HG02884 (cell line): ENCODE results near the gene EXD3.

Experiments used
- ATAC-seq: cut with Tn5 transposase; IDR thresholded peaks from one replicate; pipeline ENCODE4 v1.9.1; 2021; ENCODE audit warnings: mild to moderate bottlenecking, moderate library complexity; ENCODE audit not compliant: unreplicated experiment

EXD3 gene

DNA sequence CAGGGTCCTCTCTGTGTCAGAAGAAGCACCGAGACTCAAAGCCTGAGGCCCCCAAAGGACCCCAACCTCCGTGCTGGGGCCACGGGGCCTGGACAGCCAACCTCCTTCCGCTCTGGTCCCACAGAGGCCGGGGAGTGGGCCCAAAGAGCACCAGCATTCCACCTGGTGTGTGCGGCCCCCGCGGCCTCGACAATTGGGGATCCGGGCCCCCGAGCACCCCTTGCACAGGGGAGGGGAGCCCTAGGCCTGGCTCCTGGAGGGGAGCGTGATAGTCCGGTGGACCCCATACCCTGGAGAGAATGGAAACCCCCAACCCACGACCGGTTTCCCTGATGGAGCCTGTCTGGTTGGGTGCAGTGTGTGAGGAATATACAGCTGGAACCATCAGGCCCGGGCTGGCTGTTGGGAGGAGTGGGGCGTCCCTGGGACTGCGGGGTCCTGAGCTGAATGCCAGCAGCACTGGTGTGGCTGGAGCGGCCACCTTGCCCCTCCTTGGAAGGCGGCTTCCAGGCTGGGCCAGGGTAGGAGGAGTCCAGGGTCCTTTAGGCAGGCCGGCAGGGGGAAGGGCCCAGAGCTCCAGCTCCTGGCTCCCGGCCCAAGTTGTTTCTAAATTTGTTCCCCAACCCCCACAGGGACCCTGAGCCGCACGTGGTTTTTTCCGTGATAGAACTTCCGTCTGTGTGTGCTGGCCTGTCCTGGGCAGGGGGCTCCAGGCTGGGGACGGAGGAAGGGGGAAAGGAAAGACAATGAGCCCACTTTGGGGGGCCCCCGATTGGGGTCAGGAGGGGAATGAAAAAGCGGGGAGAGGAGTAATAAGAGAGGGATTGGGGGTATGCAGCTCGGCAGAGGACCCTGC lies 146.3 kb downstream of the EXD3 start:
- ATAC-seq = no peak

DNA sequence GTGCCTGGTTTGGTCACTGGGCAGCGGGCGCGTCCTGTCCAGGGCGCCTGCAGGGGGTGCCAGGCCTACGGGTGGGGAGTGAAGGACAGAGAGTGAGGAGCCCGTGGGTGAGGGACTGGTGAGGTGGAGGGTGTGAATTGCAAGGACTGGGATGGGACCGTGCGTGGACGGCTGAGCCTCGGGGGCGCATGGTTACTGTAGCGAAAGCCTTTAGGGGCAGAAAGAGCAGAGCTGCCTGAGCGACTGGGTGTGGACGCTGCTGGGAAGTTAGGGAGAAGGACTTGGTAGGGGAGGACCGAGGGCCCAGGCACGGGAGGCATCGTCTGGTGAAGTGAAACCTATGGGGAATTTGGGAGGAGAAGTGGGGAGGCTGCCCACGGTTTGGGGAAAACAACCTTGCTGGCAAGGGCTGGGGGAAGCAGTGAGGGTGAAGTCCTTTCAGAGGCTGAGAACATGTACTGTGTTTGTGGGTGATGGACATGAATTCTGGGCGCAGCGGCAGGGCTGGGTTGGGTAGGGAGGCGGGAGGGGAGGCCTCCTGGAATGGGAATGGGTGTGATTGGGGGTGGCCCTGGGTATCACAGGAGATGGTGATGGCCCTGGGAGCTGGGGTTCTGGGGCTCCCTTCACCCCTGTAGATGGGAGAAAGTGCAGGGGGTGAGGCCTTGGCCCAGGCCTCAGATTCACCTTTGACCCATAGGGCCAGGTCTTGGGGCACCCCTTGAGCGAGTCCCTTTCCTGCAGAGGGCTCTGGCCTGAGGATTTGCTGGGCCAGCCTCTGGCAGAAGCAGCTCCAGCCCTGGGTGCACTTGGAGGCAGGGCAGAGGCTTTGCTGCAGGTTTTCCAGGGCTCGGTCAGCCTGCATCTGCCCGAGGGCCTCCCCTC lies 147.1 kb downstream of the EXD3 start:
- no peak for ATAC-seq

- ATAC-seq = no peak
Observed at GRCh38 chr9:137275203-137275587, 147.8 kb downstream of the EXD3 start.

DNA sequence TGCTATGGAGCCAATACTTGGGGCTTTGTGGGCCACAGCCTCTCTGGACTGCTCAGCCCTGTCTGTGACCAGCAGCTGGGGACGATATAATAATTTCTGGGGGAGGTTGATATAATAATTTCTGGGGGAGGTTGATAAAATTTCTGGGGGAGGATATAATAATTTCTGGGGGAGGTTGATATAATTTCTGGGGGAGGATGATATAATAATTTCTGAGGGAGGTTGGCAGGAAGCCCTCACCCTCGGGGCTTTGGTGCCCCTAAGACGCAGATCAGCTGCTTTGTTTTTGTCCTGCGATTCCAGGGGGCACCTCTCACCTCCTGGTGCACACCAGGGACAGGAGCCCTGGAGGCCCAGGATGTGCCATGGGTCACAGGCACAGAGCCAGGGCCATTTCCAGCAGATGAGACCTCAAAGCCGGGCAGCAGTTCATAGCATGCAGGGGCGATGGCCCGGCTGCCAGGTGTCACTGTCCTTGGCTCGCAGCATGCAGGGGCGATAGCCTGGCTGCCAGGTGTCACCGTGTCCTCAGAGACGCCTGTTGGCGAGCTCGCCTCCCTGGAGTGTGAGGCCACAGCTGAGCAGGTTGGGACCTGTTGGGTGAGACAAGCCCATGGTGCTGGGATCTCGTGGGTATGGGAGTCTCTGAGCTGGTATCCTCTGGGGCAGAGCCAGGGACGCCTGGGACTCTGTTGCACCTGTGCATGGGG lies 149.2 kb downstream of the EXD3 start:
- no peak for ATAC-seq

GRCh38 chr9:137273095-137273490 lies 149.9 kb downstream of the EXD3 start:
- no peak for ATAC-seq

DNA sequence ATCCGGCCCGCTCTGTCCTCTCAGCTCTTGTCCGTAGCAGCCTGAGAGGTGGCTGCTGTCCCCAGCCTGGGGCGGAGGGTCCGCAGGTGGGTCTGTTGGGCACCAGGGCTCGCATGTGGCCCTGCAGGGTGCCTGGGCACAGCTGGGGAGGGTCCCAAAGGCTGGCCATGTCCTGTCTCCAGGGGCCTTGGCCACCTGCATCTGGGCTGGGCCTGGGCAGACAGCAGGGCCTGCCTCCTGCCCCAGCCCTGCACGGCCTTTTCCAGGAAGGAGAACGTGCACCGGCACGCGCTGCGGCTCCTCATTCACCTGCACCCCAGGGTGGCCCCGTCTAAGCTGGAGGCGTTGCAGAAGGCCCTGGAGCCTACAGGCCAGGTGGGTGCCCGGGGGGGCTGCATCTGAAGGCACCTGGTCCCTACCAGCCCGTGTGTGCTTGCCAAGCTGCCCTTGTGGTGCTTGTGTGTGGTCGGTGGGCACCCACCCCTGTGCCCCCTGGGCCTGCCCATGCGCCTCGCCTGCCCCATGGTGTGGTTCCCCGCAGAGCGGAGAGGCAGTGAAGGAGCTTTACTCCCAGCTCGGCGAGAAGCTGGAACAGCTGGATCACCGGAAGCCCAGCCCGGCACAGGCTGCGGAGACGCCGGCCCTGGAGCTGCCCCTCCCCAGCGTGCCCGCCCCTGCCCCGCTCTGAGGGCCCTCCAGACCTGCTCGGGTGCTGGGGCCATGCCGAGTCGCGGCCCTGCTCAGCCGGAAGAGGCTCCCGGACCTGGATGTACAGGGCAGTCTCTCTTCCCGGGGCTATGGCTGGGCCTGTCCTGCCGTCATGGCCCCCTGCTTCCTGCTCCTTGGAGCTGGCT lies 150.5 kb downstream of the EXD3 start:
- ATAC-seq = no peak

GRCh38 chr9:137271696-137272076 lies 151.3 kb downstream of the EXD3 start:
- no peak for ATAC-seq

DNA sequence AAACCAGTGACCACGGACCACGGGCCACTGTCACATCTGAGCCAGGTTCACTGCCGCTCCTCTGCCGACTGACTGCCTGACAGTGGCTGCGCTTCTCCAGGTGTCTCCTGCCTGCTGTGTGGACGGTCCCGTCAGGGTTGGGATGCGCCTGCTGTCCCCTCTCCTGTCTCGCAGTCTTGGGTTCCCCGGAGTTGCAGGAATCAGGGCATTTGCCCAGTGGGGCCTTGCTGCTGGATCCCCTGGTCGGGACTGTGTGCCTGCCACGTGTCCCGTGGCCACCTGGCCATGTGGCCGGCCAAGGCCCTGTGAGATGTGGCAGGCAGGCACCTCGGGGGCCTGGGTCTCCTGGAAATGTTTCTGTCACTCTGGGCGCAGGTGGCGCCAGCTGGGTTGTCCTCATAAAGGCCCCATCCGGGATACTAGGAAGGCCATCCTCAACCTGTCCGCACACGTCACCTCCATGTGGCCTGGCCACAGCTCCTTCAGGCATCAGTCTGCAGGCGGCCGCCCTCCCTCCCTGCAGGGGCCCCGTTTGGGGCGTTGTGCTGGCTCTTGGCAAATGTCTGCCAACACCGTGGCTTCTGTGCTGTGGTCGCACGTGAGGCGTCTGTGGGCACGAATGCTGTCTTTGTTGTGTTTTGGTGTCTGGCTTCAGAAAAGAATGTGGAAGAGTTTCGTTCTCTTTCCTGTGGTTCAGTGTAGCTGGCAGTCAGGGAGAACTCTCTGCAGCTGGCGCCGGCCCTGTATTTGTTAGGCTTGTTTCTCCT lies 151.8 kb downstream of the EXD3 start:
- ATAC-seq = no peak

DNA sequence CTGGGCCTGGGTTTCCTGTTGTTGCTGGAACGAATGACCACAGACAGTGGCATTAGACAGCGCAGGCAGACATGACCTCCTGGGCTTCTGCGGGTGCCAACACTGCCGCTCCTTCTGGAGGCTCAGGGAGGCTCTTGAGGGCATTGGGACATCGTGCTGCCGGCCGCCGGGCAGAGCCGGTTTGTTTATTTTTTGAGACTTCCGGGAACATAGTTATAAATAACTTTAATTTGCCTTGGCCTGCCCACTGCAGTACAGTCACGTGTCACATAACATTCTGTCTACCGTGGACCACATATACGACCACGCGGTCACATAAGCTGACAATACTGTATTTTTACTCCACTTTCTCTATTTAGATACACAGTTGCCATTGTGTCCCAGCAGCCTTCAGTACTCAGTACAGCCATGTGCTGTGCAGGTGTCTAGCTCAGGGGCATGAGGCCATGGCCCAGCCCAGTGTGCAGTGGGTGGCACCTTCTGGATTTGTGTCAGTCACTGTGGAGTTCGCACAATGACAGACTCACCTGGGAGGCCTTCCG lies 153.7 kb downstream of the EXD3 start:
- no peak for ATAC-seq

DNA sequence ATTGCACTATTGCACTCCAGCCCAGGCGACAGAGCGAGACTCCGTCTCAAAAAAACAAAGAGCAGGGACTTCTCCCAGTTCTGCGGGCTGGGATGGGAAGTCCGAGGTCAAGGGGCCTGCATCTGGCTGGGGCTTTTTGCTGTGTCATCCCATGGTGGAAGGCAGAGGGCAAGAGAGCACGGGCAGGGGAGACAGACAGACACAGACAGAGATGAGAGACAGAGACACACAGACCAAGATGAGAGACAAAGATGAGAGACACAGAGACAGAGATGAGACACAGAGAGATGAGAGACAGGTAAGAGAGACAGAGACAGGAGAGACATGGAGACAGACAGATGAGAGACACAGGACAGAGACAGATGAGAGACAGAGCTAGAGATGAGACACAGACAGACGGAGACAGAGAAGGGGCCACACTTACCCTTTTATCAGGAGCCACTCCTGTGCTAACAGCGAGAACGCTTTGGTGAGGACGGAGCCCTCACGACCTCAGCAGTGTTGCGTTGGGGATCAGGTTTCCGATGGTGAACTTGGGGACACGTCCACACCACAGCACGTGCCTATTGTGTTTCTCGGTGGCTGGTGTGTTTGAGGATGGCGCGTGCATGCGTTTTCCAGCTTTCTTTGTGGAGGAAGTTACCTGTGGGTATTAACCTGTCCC lies 154.3 kb downstream of the EXD3 start:
- no peak for ATAC-seq

DNA sequence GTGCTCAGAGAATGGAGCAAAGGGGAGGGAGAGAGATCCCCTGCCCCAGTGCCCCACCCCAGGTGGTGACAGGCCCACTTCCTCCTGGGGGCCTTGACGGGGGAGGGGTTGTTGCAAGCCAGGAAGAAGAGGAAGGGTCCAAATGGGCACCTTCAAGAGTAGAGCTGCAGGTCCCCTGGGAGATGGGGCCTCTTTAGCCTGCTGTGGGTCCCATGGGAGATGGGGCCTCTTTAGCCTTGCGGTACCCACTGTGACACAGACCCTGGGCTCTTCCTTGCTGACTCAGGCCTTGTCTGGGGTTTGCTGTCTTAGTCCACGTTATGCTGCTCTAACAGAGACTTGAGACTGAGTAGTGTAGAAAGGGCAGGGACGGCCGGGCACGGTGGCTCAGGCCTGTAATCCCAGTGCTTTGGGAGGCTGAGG lies 155.0 kb downstream of the EXD3 start:
- ATAC-seq = no peak

GRCh38 chr9:137266585-137267453 lies 156.1 kb downstream of the EXD3 start:
- no peak for ATAC-seq

- ATAC-seq = no peak
Observed at GRCh38 chr9:137266162-137266527, 156.8 kb downstream of the EXD3 start.

GRCh38 chr9:137265496-137266161 lies 157.3 kb downstream of the EXD3 start:
- no peak for ATAC-seq

DNA sequence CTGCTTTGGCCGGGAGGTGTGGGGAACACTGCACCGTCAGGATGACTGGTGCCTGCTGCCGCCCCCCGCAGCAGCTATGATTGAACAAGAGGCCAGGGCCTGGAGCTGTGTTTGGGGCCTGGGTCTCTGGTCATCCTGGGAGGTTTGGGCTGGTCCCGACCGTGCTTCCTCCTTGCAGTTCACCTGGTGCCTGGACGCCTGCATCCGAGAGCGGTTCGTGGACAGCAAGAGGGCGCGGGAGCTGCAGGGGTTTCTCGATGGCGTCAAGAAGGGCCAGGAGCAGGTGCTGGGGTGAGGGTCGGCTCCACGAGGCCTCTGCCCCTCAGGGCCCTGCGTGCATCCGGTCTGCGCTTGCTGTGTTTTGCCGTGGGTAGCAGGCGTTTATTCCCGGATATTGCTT lies 158.9 kb downstream of the EXD3 start:
- ATAC-seq = no peak

DNA sequence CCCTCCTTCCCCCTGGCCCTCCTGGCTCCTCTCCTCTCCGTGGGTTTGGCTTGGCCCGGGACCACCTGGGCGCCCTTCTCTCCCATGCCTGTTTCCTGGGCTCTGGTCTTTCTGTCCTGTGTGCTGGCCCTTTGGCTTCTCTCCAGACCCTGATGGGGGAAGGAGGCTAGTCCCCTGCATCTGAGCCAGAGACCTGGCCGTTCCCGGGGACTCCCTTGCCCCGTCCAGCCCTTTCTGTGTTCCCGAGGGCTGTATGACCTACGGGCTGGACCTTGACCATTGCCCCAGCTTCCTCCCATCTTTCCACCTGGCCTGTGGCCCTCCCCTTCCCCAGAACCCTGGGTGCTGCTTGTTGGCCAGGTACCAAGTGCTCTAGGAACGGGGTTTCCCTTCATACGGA lies 159.5 kb downstream of the EXD3 start:
- ATAC-seq = no peak

GRCh38 chr9:137262909-137263285 lies 160.1 kb downstream of the EXD3 start:
- ATAC-seq = no peak
